Activated T-cell treated with anti-CD3 and anti-CD28 coated beads for 1 hour (primary cell): ENCODE measurements around the gene FAM20C.

Source experiments
- DNase-seq: peaks from one replicate; pipeline ENCODE4 v3.0.0-alpha.2; 2020; ENCODE audit warnings: low read depth

The FAM20C gene

DNA sequence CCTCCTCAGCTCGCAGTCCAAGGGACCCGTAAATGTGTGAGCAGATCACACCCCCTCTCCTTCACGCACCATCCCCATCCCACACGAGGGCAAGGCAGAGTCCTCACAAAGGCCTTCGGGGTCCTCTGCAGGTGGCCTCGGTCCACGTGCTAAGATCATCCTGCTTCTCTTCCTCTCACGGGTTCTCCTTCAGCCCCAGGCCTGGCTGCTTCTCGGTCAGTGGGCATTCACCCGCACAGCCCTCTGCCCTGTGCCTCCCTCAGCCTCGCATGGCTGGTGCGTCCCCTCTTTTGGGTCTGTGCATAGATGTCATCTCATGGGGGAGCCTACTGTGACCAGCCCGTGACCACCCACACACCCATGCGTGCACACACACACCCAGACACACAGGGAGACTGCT lies 80.3 kb downstream of the FAM20C start:
- no peak for DNase-seq

DNA sequence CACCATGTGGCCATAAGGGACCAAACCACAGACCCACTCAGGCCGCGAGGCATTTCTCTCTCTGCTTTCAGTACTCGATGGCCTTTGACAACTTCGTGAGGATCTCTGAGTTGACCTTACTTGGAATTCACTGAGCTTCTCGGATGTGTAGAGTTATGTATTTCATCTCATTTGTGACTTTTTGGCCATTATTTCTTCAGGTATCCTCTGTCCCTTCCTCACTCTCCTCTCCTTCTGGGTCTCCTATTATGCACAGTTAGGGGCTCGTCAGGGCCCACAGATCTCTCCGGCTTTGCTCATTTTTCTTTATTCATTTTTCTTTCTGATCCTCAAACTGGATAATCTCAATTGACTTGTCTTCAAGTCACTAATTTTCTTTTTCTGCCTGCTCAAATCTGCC lies 81.0 kb downstream of the FAM20C start:
- no peak for DNase-seq

GRCh38 chr7:274266-274665 lies 81.9 kb downstream of the FAM20C start:
- DNase-seq = no peak

DNA sequence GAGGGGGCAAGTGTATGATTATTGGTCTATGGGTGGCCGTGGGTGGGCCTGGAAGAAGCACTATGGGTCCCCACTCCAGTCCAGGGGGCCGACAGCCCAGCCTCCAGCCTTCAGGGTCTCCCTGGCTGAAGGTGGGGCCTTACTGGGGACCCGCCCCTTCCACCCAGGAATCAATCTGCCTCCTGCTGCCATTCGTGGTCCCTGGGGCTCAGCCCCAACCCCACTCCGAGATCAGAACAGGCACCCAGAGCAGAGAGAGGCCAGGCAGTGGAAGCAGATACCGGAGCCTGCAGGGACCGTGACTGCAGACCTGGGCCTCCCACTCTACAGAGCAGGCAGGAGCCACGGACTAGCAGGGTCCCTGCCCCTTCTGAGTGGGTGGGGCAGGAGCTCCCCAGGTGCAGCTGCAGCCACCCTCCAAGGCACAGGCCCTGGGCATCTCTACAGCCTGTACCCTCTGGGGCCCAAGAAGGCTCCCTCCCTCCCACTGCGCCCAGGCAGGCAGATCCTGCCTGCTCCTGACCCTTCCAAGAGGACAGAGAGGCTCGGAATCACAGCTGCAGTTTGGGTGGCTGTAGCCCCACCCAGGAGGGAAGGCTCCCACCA lies 84.0 kb downstream of the FAM20C start:
- no peak for DNase-seq

DNA sequence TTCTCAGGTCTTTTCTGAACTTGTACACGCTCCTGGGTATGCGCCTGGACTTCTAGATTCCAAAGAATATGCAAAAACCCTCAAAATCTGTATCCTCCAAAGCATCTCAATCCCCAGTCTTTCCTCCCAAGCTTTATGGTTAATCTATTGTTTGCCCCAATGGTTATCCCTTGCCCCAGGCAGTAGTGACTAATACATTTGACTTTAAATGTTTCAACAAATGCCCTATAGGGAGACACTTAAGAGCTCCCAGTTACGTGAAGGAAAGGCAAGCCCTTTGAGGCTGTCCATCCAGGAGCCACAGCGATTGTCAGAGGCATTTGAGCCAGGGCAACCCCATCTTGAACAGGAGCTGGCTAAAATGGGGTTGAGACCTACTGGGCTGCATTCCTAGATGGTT lies 84.9 kb downstream of the FAM20C start:
- no peak for DNase-seq

- DNase-seq = no peak
Measured at GRCh38 chr7:278081-278480, 85.7 kb downstream of the FAM20C start.

- no peak for DNase-seq
Measured at GRCh38 chr7:279821-280220, 87.5 kb downstream of the FAM20C start.

GRCh38 chr7:280461-280860 lies 88.1 kb downstream of the FAM20C start:
- no peak for DNase-seq

DNA sequence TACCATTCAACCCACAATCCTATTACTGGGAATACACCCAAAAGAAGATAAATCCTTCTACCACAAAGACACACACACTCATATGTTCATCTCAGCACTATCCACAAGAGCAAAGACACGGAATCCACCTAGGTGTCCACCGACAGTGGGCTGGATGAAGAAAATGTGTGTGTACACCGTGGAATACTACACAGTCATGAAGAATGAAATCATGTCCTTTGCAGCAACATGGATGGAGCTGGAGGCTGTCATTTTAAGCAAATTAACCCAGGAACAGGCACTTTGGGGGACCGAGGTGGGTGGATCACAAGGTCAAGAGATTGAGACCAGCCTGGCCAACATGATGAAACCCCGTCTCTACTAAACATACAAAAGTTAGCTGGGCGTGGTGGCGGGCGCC lies 89.3 kb downstream of the FAM20C start:
- DNase-seq = no peak

DNA sequence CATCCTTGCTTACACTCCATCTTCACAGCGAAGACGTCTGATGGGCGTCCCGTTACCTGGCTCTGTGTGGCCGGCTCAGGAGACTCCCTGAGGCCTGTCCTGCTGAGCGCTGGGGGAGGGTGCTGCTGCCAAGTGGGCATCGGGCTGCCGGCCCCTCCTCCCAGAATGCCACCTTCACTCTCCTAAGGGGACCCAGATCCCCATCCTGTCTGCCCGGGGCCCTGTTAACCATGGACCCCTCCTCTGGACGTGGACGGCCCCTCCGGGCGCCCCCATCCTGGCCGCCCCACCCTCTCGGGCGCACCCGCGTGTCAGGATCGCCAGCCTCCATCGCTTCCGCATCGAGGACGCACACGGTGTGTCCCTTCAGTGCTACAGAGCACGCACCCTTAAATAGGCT lies 90.2 kb downstream of the FAM20C start:
- DNase-seq = no peak

DNA sequence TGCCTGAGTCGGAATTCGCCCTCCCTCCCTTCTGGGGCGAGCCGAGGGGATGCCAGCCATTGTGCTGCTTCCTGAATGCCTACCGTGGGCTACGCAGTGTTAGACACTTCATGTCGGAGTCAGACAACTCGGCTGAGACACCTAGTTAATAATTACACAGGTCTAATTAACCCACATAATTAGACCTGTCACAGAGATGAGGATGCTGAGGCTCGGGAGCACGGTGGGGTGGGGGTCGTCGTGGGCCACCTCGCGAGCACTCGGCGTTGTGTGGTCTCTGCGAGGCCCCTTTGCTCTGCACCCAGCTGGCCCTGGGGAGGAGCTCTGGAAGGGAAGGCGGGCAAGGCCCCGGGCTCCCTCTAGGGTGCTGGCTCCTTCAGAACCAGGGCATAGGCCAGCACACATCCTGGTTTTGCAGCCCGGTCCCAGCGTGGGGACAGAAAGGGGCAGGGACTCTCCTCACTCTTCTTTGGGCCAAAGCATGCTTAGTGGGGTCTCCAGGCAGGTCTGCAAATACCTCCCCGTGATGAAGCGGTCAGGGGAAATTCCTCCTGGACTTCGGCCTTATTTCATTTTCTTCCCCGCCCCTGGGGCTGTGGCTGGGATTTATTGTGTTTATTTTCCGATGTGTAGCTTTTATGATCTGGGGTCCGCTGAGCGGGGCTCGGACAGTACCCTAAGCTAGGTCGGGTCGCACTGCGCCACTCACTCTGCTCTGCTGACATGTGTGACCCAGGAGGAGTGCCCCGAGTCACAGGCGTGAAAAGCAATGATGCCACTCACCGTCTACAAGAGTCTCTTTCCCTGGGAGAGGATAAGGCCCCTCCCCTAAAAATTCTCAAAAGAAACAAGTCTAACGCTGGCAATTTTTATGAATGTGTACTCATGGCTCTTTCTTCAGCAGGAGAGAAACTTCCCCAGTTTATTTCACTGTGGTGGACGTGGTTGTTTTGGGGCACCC lies 92.7 kb downstream of the FAM20C start:
- no peak for DNase-seq

GRCh38 chr7:285731-286130 lies 93.4 kb downstream of the FAM20C start:
- no peak for DNase-seq

DNA sequence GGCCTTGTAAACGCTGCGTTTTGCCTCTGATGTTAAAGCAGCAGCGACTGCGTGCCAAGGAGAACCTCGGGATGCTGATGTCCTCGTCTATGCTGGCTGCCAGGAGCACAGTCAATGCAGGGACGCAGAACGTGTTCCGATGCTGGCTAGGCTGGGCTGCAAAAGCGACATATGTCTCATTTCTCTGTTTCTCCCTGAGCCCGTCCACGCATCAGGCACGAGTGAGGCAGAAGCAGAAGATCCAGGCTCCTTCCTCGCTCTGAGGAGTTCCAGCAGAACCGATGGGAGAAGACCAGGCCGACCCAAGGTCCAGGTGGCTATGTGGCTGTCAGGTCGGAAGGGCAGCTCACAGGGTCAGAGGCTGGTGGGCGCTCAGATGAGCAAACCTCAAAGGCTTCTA lies 93.9 kb downstream of the FAM20C start:
- DNase-seq = no peak

GRCh38 chr7:288671-289101 lies 96.3 kb downstream of the FAM20C start:
- no peak for DNase-seq

DNA sequence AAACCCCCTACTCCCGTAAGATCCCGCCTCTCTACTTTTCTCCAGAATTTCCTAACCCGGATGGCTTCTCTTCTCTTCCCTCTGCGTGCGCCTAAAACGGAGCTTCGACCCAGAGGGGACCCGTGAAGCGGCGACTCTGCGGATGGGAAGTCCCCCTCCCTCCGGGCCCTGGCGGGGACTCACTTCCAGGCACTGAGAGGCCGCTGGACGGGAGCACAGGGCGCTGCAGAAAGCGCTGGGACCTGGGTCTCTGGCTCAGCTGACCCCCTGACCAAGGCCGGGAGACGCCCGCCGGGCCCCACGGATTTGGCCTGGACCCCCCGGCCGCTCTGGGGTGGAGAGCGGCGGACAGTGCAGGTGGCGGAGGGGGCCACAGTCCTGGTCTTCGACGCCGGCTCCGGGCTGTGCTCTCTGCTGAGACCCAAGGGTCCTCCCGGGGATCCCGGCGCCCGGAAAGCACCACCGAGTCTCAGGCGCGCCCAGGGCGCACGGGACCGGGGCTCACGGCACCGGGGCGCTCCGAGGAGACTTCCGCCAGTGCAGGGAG lies 96.9 kb downstream of the FAM20C start:
- DNase-seq = no peak

DNA sequence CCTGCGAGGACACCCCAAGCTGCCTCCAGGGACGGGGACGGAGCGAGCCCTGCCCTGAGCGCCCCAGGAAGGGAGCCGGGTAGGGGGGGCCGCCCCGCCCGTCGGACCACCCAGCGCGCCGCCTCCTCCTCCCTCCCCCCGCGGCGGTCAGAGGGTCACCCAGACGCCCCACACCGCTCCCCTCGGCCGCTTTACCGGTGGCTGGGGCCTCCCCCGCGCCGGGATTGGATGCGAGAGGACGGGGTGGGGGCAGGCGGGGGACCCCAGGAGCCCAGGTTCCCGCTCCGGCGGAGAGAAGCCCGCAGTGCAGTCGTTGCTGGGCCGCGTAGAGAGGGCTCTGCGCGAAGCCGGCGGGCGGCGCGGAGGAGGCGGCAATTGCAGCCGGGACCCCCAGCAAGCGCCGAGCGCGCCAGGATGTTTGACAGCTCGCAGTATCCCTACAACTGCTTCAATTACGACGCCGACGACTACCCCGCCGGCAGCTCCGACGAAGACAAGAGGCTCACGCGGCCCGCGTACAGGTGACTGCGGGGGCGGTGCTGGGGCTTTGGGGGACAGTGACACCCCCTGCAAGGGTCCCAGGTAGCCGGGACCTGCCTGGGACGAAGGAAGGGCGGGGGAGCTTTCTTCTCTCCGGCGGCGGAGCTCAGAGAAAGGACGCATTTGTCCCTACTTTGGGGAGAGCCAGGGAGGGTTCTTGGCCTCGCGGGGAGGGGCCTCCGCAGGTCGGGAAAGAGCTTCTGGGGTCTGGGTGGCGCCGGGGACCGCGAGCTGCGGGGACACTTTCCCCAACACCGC lies 97.6 kb downstream of the FAM20C start, which contains the start of gene FOXL3:
Gene FOXL3 (plus strand): TSS at position 415 of the 798 bp plus-strand sequence. CDS start 0 bp downstream, at position 415.
- DNase-seq = no peak

- DNase-seq = no peak
Measured at GRCh38 chr7:290554-291372, 98.4 kb downstream of the FAM20C start.

DNA sequence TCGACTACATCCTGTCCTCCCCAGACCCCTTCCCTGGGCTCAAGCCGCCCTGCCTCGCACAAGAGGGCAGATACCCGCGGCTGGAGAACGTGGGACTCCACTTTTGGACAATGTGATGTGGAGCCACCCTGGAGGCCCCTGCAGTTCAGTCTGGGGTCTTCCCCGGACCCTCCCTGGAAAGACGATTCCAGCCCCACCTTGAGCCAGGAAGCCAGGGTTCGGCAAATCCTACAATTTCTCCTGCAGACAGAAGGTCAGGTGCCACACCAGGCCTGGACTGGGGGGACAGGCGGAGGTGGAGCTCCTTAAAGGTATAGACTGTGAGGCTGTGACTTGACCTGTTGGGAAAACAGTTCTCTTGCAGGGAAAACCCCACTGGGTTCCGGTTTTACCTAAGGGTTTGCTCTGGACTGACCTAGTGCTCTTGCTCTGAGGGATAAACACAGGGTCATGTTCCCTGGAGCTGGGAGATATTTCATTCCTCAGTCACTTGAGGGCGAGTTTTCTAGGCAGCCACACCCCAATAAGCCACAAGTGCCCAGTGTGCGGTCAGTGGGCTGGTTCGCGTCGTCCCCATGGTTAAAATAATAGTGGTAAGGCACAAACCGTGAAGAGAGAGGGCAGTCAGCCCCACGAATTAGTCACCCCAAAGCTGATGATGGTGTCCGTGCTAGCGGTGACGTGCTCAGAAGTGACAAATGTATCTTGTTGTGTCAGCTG lies 99.2 kb downstream of the FAM20C start:
- no peak for DNase-seq

DNA sequence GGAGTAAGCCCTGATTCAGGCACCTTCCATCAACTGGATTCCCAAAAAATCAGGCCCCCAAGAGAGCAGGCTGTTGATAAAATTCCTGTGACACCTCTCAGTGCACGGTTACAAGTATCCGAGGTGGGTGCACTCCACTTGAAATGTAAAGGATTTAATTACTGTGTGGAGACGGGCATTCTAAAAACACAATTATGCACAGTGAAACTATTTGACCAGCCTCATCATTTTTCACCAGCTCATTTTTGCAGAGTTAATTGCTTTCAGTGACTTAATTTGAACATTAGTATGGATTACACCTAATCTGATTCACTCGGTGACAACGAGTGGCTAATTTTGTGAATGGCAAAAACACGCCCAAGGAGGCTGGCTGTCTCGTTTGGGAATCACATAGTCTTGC lies 99.9 kb downstream of the FAM20C start:
- no peak for DNase-seq

DNA sequence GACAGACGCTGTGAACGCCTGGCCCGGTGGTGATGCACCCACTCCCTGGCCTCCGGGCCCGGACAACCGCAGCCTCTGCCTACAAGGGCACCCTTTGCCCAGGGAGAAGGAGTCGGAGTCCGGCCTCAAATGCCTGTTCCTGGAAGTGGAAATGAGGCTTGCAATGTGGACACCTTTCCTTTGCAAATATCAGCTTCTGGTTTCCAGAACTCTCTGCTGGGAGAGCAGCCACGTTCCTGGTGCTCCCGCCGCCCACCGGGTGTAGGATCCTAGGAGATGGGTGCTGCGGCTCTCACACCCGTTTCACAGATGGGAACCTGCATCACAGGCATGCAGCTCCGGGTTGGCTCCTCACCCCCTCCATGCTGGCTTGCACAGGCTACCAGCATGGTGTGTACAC lies 100.5 kb downstream of the FAM20C start:
- DNase-seq = no peak
